HepG2 (cell line): ENCODE results near the gene SAMD4B. TPM values are rescaled to one million over a fixed set of nuclear protein-coding genes. Genes with fewer than 3 reads are reported as not detected.

Experiments used
- GLI4 ChIP-seq: sonication (generic); formaldehyde crosslinking; IDR thresholded peaks from 2 replicates; pipeline ENCODE4 v1.5.1; 2020; ENCODE audit warnings: missing genetic modification reagents, mild to moderate bottlenecking, moderate library complexity, borderline replicate concordance
- NFKB2 ChIP-seq: sonication (generic); formaldehyde crosslinking; IDR thresholded peaks from 2 replicates; pipeline ENCODE4 v1.4.0; 2020; ENCODE audit warnings: missing genetic modification reagents, borderline replicate concordance
- SIN3A ChIP-seq: IDR thresholded peaks from 2 replicates; pipeline ENCODE4 v1.6.1; 2011; ENCODE audit warnings: low read depth, mild to moderate bottlenecking, control low read depth, low read length, borderline replicate concordance
- ZFP82 ChIP-seq: sonication (generic); formaldehyde crosslinking; IDR thresholded peaks from 2 replicates; pipeline ENCODE4 v1.5.1; 2020; ENCODE audit warnings: mild to moderate bottlenecking, missing genetic modification reagents, borderline replicate concordance
- ZNF101 ChIP-seq: sonication (generic); formaldehyde crosslinking; IDR thresholded peaks from 2 replicates; pipeline ENCODE4 v1.4.0; 2020; ENCODE audit warnings: mild to moderate bottlenecking, low read depth, missing genetic modification reagents, borderline replicate concordance
- ZNF224 ChIP-seq: sonication (generic); formaldehyde crosslinking; IDR thresholded peaks from 2 replicates; pipeline ENCODE4 v1.5.0; 2020; ENCODE audit warnings: mild to moderate bottlenecking, missing genetic modification reagents
- ZNF30 ChIP-seq: sonication (generic); formaldehyde crosslinking; IDR thresholded peaks from 2 replicates; pipeline ENCODE4 v1.5.0; 2020; ENCODE audit warnings: mild to moderate bottlenecking, missing genetic modification reagents
- polyA plus RNA-seq, 8 experiments: library from polyadenylated mRNA; depleted of rRNA in 3 of 8; stranded (reverse) in 7 of 8; unstranded in 1 of 8; fragments of >200 nt; fragmentation: Illumina TruSeq in 4 of 8; extraction: Trizol in 4 of 8; gene quantifications; 2 replicates each; pipeline versions ENCODE4 v1.2.1 to v1.2.3, GENCODE V29; 2011 to 2016; ENCODE audit warnings: low read depth in 4 of 8, missing spikeins in 1 of 8, mixed read lengths in 1 of 8; ENCODE audit not compliant: insufficient read depth in 1 of 8
- total RNA-seq, 5 experiments: library from RNA; depleted of rRNA; stranded (reverse); fragments of >200 nt; fragmentation: Illumina TruSeq; extraction: Trizol; gene quantifications; 2 replicates each; pipeline ENCODE4 v1.2.3, GENCODE V29; 2016; ENCODE audit warnings: low read depth in 1 of 5
- TF ChIP-seq, protein P1 (sequence below): sonication (generic); formaldehyde crosslinking; IDR thresholded peaks from 2 replicates; pipeline ENCODE4 v1.5.1; 2020; ENCODE audit warnings: mild to moderate bottlenecking, missing genetic modification reagents
- TF ChIP-seq, protein P2 (sequence below): sonication (generic); formaldehyde crosslinking; IDR thresholded peaks from 2 replicates; pipeline ENCODE4 v1.5.1; 2020; ENCODE audit warnings: missing genetic modification reagents, mild to moderate bottlenecking, borderline replicate concordance
- TF ChIP-seq, protein P3 (sequence below): sonication (generic); formaldehyde crosslinking; IDR thresholded peaks from 2 replicates; pipeline ENCODE4 v1.5.0; 2020; ENCODE audit warnings: mild to moderate bottlenecking, missing genetic modification reagents, moderate library complexity
- TF ChIP-seq, protein P4 (sequence below): sonication (generic); formaldehyde crosslinking; IDR thresholded peaks from 2 replicates; pipeline ENCODE4 v1.4.0; 2020; ENCODE audit warnings: mild to moderate bottlenecking, missing genetic modification reagents
- TF ChIP-seq, protein P5 (sequence below): sonication (generic); formaldehyde crosslinking; IDR thresholded peaks from 2 replicates; pipeline ENCODE4 v1.5.1; 2020; ENCODE audit warnings: mild to moderate bottlenecking, missing genetic modification reagents, borderline replicate concordance
- TF ChIP-seq, protein P6 (sequence below): sonication (generic); formaldehyde crosslinking; IDR thresholded peaks from 2 replicates; pipeline ENCODE4 v1.5.0; 2020; ENCODE audit warnings: mild to moderate bottlenecking, low read depth, missing genetic modification reagents, borderline replicate concordance

Gene SAMD4B
- total and polyA plus RNA-seq, 2 of the 13 experiments (the other 11 are each of a cell fraction or from before 2014, with no cell fraction given), result 26.0 to 31.8 TPM

DNA sequence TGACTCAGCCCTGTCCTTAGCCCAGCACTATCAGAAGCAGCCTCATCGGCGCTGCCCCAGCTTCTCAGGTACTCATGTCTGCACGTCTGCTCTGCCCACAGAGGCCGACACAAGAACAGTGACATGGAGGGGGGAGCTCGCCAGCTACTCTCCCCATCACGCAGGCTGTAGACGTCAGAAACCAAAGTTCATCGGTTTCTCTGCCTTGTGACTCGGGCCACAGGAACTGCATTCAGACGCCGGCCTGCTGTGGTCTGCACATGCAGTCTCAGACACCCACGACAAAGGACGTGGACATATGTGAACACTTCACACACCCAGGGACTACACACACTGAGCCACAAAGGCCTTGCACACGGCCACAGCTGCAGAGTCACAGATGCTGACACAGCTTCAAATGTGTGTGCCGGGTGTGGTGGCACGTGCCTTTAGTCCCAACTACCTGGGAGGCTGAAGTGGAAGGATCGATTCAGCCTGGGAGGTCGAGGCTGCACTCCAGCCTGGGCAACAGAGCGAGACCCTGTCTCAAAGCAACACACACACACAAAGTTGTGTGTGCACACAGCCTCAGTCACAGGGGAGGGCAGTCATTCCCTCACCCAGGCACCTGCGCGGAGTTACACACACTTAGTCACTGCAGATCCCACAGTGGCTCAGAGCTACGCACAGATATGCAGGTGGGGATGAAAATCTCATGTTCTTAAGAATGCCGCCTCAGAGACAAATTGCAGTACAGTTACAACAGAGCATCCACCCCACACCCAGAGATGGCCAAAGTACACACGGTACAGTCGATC is 59.5 kb downstream of the SAMD4B start (continued):
- TF ChIP-seq, protein P1, sequence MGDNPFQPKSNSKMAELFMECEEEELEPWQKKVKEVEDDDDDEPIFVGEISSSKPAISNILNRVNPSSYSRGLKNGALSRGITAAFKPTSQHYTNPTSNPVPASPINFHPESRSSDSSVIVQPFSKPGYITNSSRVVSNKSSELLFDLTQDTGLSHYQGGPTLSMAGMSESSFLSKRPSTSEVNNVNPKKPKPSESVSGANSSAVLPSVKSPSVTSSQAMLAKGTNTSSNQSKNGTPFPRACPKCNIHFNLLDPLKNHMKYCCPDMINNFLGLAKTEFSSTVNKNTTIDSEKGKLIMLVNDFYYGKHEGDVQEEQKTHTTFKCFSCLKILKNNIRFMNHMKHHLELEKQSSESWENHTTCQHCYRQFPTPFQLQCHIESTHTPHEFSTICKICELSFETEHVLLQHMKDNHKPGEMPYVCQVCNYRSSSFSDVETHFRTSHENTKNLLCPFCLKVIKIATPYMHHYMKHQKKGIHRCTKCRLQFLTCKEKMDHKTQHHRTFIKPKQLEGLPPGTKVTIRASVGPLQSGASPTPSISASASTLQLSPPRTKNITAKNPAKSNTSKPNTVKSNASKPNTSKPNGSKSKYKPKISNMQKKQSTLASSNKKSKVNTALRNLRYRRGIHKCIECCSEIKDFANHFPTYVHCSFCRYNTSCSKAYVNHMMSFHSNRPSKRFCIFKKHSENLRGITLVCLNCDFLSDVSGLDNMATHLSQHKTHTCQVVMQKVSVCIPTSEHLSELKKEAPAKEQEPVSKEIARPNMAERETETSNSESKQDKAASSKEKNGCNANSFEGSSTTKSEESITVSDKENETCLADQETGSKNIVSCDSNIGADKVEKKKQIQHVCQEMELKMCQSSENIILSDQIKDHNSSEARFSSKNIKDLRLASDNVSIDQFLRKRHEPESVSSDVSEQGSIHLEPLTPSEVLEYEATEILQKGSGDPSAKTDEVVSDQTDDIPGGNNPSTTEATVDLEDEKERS, result peak; percentile 79
- TF ChIP-seq ZNF224 (CRISPR knock-in tag) (peak; percentile 94; the same call in 1 of the 2 replicates), ZFP82 (CRISPR knock-in tag) (peak; percentile 84; the same call in 1 of the 2 replicates), ZNF30 (peak; percentile 59; the same call in 1 of the 2 replicates), SIN3A (peak; percentile 70; the same call in 1 of the 2 replicates), NFKB2 (CRISPR knock-in tag) (peak; percentile 93; the same call in 1 of the 2 replicates), ZNF101 (CRISPR knock-in tag) (peak; percentile 66; the same call in 1 of the 2 replicates), GLI4 (CRISPR knock-in tag) (peak; percentile 36; the same call in 1 of the 2 replicates)
- TF ChIP-seq, protein P2, sequence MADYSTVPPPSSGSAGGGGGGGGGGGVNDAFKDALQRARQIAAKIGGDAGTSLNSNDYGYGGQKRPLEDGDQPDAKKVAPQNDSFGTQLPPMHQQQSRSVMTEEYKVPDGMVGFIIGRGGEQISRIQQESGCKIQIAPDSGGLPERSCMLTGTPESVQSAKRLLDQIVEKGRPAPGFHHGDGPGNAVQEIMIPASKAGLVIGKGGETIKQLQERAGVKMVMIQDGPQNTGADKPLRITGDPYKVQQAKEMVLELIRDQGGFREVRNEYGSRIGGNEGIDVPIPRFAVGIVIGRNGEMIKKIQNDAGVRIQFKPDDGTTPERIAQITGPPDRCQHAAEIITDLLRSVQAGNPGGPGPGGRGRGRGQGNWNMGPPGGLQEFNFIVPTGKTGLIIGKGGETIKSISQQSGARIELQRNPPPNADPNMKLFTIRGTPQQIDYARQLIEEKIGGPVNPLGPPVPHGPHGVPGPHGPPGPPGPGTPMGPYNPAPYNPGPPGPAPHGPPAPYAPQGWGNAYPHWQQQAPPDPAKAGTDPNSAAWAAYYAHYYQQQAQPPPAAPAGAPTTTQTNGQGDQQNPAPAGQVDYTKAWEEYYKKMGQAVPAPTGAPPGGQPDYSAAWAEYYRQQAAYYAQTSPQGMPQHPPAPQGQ (CRISPR knock-in tag), result no peak
- TF ChIP-seq, protein P3, sequence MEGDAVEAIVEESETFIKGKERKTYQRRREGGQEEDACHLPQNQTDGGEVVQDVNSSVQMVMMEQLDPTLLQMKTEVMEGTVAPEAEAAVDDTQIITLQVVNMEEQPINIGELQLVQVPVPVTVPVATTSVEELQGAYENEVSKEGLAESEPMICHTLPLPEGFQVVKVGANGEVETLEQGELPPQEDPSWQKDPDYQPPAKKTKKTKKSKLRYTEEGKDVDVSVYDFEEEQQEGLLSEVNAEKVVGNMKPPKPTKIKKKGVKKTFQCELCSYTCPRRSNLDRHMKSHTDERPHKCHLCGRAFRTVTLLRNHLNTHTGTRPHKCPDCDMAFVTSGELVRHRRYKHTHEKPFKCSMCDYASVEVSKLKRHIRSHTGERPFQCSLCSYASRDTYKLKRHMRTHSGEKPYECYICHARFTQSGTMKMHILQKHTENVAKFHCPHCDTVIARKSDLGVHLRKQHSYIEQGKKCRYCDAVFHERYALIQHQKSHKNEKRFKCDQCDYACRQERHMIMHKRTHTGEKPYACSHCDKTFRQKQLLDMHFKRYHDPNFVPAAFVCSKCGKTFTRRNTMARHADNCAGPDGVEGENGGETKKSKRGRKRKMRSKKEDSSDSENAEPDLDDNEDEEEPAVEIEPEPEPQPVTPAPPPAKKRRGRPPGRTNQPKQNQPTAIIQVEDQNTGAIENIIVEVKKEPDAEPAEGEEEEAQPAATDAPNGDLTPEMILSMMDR (CRISPR knock-in tag), result peak; percentile 28; the same call in 1 of the 2 replicates
- TF ChIP-seq, protein P4, sequence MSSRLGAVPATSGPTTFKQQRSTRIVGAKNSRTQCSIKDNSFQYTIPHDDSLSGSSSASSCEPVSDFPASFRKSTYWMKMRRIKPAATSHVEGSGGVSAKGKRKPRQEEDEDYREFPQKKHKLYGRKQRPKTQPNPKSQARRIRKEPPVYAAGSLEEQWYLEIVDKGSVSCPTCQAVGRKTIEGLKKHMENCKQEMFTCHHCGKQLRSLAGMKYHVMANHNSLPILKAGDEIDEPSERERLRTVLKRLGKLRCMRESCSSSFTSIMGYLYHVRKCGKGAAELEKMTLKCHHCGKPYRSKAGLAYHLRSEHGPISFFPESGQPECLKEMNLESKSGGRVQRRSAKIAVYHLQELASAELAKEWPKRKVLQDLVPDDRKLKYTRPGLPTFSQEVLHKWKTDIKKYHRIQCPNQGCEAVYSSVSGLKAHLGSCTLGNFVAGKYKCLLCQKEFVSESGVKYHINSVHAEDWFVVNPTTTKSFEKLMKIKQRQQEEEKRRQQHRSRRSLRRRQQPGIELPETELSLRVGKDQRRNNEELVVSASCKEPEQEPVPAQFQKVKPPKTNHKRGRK, result no peak; the same call in 1 of the 2 replicates
- TF ChIP-seq, protein P5, sequence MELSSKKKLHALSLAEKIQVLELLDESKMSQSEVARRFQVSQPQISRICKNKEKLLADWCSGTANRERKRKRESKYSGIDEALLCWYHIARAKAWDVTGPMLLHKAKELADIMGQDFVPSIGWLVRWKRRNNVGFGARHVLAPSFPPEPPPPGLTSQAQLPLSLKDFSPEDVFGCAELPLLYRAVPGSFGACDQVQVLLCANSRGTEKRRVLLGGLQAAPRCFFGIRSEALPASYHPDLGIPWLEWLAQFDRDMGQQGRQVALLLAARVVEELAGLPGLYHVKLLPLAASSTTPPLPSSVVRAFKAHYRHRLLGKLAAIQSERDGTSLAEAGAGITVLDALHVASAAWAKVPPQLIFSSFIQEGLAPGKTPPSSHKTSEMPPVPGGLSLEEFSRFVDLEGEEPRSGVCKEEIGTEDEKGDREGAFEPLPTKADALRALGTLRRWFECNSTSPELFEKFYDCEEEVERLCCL, result no peak
- TF ChIP-seq, protein P6, sequence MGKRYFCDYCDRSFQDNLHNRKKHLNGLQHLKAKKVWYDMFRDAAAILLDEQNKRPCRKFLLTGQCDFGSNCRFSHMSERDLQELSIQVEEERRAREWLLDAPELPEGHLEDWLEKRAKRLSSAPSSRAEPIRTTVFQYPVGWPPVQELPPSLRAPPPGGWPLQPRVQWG (CRISPR knock-in tag), result no peak
